ENCODE measurements around the gene PAX5. TPM values are rescaled to one million over a fixed set of nuclear protein-coding genes. Genes with fewer than 3 reads are reported as not detected.

The PAX5 gene
- total and polyA plus RNA-seq, 4 donors = 0.08 to 2.3 (median 0.40) TPM

GRCh38 chr9:36932198-36932597, 101.9 kb downstream of the PAX5 start:
- Histone ChIP-seq H3K9ac (ENCODE audit: insufficient read depth in 1 of 2, low read length in 2 of 2) (no peak overlapping the region), H3K4me1 (ENCODE audit: control insufficient read depth in 5 of 5, insufficient read depth in 5 of 5, low read length in 5 of 5) (no peaks in the 10 kb centered on the region), H3K36me3 (ENCODE audit: control insufficient read depth in 4 of 4, insufficient read depth in 4 of 4, low read length in 4 of 4) (no peaks in the 10 kb centered on the region), H3K4me3 (no peak overlapping the region), H3K27me3 (ENCODE audit: control insufficient read depth in 3 of 3, insufficient read depth in 3 of 3, low read length in 2 of 3) (peaks cover 0 to 6% (median 6%) of the 10 kb centered on the region in 3 donors), H3K27ac (ENCODE audit: low read depth in 1 of 2, low read length in 1 of 2) (no peak overlapping the region), H3K9me3 (ENCODE audit: control insufficient read depth in 4 of 4, insufficient read depth in 3 of 4, low read length in 3 of 4) (peaks cover 0 to 3% (median under 1%) of the 10 kb centered on the region in 4 donors)
- DNase-seq = no peak
- no peak for ATAC-seq (ENCODE audit: insufficient read depth, low FRiP score)
- no peak for TF ChIP-seq CTCF (IDR thresholded peaks at IDR 0.05; ENCODE audit: control extremely low read depth, extremely low read depth)
- 46 to 47% methylated on average over 2 of the region's 2 CpGs for WGBS, 2 donors

GRCh38 chr9:36930941-36931340, 103.1 kb downstream of the PAX5 start:
- H3K4me3 ChIP-seq = no peak overlapping the region
- H3K9ac ChIP-seq (ENCODE audit: insufficient read depth in 1 of 2, low read length in 2 of 2) = no peak overlapping the region
- H3K4me1 ChIP-seq (ENCODE audit: control insufficient read depth in 5 of 5, insufficient read depth in 5 of 5, low read length in 5 of 5) = no peaks in the 10 kb centered on the region
- H3K36me3 ChIP-seq (ENCODE audit: control insufficient read depth in 4 of 4, insufficient read depth in 4 of 4, low read length in 4 of 4) = no peaks in the 10 kb centered on the region
- no peak for TF ChIP-seq CTCF (IDR thresholded peaks at IDR 0.05; ENCODE audit: control extremely low read depth, extremely low read depth)
- 85 to 87% methylated on average over 4 of the region's 4 CpGs for WGBS, 2 donors
- no peak overlapping the region for H3K27ac ChIP-seq (ENCODE audit: low read depth in 1 of 2, low read length in 1 of 2)
- H3K9me3 ChIP-seq (ENCODE audit: control insufficient read depth in 4 of 4, insufficient read depth in 3 of 4, low read length in 3 of 4) = peaks cover 0 to 3% (median under 1%) of the 10 kb centered on the region in 4 donors
- ATAC-seq (ENCODE audit: insufficient read depth, low FRiP score) (no peak), DNase-seq (no peak)
- peaks cover 0 to 5% (median 3%) of the 10 kb centered on the region in 3 donors for H3K27me3 ChIP-seq (ENCODE audit: control insufficient read depth in 3 of 3, insufficient read depth in 3 of 3, low read length in 2 of 3)

- Histone ChIP-seq H3K4me1 (ENCODE audit: control insufficient read depth in 5 of 5, insufficient read depth in 5 of 5, low read length in 5 of 5) (no peaks in the 10 kb centered on the region), H3K27me3 (ENCODE audit: control insufficient read depth in 3 of 3, insufficient read depth in 3 of 3, low read length in 2 of 3) (peaks cover 0 to 5% (median 3%) of the 10 kb centered on the region in 3 donors), H3K9me3 (ENCODE audit: control insufficient read depth in 4 of 4, insufficient read depth in 3 of 4, low read length in 3 of 4) (peaks cover 0 to 3% (median under 1%) of the 10 kb centered on the region in 4 donors), H3K36me3 (ENCODE audit: control insufficient read depth in 4 of 4, insufficient read depth in 4 of 4, low read length in 4 of 4) (no peaks in the 10 kb centered on the region), H3K27ac (ENCODE audit: low read depth in 1 of 2, low read length in 1 of 2) (no peak overlapping the region), H3K9ac (ENCODE audit: insufficient read depth in 1 of 2, low read length in 2 of 2) (no peak overlapping the region), H3K4me3 (no peak overlapping the region)
- 77 to 84% methylated on average over 5 of the region's 5 CpGs for WGBS, 2 donors
- ATAC-seq (ENCODE audit: insufficient read depth, low FRiP score) (no peak), DNase-seq (no peak)
- no peak for TF ChIP-seq CTCF (IDR thresholded peaks at IDR 0.05; ENCODE audit: control extremely low read depth, extremely low read depth)
Observed at GRCh38 chr9:36929350-36929675, 104.8 kb downstream of the PAX5 start.

- no peak overlapping the region for H3K4me3 ChIP-seq
- no peaks in the 10 kb centered on the region for H3K4me1 ChIP-seq (ENCODE audit: control insufficient read depth in 5 of 5, insufficient read depth in 5 of 5, low read length in 5 of 5)
- DNase-seq (no peak), ATAC-seq (ENCODE audit: insufficient read depth, low FRiP score) (no peak)
- H3K27ac ChIP-seq (ENCODE audit: low read depth in 1 of 2, low read length in 1 of 2) = no peak overlapping the region
- no peaks in the 10 kb centered on the region for H3K36me3 ChIP-seq (ENCODE audit: control insufficient read depth in 4 of 4, insufficient read depth in 4 of 4, low read length in 4 of 4)
- TF ChIP-seq CTCF (IDR thresholded peaks at IDR 0.05; ENCODE audit: control extremely low read depth, extremely low read depth) = no peak
- 22 to 36% methylated on average over 3 of the region's 3 CpGs for WGBS, 2 donors
- peaks cover 0 to 5% (median 3%) of the 10 kb centered on the region in 3 donors for H3K27me3 ChIP-seq (ENCODE audit: control insufficient read depth in 3 of 3, insufficient read depth in 3 of 3, low read length in 2 of 3)
- no peak overlapping the region for H3K9ac ChIP-seq (ENCODE audit: insufficient read depth in 1 of 2, low read length in 2 of 2)
- H3K9me3 ChIP-seq (ENCODE audit: control insufficient read depth in 4 of 4, insufficient read depth in 3 of 4, low read length in 3 of 4) = peaks cover 0 to 3% (median under 1%) of the 10 kb centered on the region in 4 donors
Observed at GRCh38 chr9:36928670-36929349, 105.3 kb downstream of the PAX5 start.
